Stimulated activated CD8-positive, alpha-beta memory T cell treated with anti-CD3 and anti-CD28 coated beads, Interleukin-12 subunit alpha, Interleukin-12 subunit beta, amount 100 ng/mL, for 24 hours (primary cell): ENCODE data around the gene ATRIP.
"Not testable (repeated sequence)": the region's sequence is repeated elsewhere in the genome, so short reads cannot be mapped to it uniquely, and the experiment has no call there.

Experiments
- DNase-seq: peaks from one replicate; pipeline ENCODE4 v3.0.0-alpha.2; 2020; ENCODE audit errors: extremely low read depth

ATRIP gene

DNA sequence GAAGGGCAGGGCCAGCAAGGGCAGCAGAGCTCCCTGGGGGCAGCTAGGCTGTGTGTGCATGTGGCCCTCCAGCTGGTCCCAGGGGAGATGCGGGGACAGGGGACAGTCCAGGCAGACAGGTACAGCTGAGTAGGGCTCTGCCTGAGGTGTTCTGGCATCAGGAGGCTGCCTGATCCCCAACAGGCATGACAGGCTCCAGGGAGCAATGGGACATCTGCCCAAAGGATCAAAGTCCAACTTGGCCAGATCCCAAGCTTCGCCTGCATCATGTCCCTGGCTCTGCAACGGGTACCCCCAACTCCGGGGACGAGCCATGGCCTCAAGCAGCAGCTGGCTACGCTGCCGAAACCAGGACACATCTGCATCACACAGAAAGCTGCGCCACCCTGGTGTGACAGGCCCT, 21.8 kb downstream of the ATRIP start:
- DNase-seq: no peak

- no peak for DNase-seq
Measured at GRCh38 chr3:48469046-48469915, 22.7 kb downstream of the ATRIP start.

- no peak for DNase-seq
Measured at GRCh38 chr3:48470286-48470685, 23.7 kb downstream of the ATRIP start.

DNA sequence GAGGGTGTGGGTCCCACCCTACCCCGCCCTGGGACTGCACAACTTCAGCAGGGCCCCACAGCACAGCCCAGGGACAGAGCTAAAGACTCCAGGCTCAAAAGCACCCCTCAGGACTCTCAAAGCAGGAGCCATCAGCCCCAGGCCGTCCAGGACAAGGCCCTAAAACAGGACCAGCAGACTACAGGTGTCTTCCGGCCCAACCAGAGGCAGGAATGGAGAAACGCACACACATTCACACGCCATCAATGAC, 26.1 kb downstream of the ATRIP start:
- DNase-seq: no peak

DNA sequence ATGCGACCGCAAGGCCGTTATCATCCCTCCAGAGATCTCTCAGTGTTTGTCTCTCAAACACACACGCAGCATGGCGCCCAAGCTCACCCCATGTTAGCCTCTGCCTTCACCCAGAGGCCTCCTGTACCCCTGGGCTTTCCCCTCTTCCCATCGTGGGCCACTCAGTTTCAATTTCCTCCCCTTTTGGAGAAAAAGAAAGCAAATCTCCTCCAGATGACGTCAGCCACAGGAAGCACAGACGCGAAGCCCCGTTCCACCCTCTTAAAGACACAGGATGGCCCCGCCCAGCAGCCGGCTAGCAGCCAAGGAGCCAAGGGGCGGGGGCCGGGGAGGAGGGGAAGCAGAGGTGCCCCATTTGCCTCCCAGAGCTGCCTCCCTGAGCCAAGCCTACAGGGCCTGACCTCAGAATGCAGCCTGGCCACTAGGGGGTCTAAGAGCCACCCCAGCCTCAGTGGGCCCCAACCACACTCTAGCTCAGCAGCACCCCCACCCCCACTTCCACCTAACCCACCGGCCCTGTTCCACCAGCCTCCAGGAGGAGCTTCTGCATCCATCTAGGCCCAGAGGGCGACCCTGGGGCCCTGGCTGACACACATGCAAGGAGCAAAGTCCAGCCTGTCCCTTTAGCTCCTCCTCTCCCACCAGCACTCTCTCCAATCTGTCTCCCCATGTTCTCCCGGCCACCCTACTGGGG, 26.5 kb downstream of the ATRIP start:
- peak; percentile 91 for DNase-seq

DNA sequence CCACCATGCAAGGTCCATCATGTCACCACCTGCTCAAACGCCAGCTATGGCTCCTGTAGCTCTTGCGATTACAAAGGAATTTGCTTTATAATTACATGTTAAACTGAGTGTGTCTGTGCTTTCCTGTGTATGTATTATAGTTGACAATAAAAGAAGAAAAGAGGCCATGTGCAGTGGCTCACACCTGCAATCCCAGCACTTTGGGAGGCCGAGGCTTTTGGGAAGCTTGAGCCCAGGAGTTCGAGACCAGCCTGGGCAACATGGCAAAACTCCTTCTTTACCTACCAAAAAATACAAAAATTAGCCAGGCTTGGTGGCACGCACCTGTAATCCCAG, 27.0 kb downstream of the ATRIP start:
- no peak for DNase-seq

DNA sequence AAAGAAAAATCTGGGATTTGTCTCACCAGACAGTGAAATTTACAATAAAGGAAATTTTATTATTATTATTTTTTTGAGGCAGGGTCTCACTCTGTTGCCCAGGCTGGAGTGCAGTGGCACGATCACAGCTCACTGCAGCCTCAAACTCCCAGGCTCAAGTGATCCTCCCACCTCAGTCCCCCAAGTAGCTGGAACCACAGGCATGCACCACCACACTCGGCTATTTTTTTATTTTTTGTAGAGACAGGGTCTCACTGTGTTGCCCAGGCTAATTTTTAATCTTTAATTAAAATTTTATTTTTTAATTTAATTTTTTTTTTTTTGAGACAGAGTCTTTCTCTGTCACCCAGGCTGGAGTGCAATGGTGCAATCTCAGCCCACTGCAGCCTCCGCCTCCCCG, 27.5 kb downstream of the ATRIP start:
- not testable (repeated sequence) for DNase-seq

- DNase-seq: no peak
Measured at GRCh38 chr3:48474619-48475018, 28.1 kb downstream of the ATRIP start.

- no peak for DNase-seq
Measured at GRCh38 chr3:48475188-48475587, 28.7 kb downstream of the ATRIP start.

- DNase-seq: no peak
Measured at GRCh38 chr3:48476426-48477053, 30.0 kb downstream of the ATRIP start.

- DNase-seq: no peak
Measured at GRCh38 chr3:48477959-48478520, 31.5 kb downstream of the ATRIP start.

GRCh38 chr3:48478626-48479555, 32.4 kb downstream of the ATRIP start:
- DNase-seq: no peak

- not testable (repeated sequence) for DNase-seq
Measured at GRCh38 chr3:48480891-48481290, 34.4 kb downstream of the ATRIP start.

GRCh38 chr3:48482822-48483221, 36.3 kb downstream of the ATRIP start:
- not testable (repeated sequence) for DNase-seq

DNA sequence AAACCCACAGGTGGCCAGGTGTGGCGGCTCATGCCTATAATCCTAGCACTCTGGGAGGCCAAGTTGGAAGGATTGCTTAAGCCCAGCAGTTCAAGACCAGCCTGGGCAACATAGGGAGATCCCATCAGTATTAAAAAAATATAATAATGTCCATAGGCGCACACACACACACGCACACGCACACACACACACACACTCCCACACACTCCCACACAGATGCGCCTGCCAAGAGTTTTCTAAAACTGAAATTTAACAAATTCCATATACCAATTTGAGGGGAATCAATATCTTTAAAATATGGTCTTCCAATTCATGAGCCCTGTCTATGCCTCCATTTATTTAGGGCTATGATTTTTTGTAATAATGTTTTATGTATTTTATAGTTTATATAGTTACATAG, 40.4 kb downstream of the ATRIP start:
- no peak for DNase-seq

DNA sequence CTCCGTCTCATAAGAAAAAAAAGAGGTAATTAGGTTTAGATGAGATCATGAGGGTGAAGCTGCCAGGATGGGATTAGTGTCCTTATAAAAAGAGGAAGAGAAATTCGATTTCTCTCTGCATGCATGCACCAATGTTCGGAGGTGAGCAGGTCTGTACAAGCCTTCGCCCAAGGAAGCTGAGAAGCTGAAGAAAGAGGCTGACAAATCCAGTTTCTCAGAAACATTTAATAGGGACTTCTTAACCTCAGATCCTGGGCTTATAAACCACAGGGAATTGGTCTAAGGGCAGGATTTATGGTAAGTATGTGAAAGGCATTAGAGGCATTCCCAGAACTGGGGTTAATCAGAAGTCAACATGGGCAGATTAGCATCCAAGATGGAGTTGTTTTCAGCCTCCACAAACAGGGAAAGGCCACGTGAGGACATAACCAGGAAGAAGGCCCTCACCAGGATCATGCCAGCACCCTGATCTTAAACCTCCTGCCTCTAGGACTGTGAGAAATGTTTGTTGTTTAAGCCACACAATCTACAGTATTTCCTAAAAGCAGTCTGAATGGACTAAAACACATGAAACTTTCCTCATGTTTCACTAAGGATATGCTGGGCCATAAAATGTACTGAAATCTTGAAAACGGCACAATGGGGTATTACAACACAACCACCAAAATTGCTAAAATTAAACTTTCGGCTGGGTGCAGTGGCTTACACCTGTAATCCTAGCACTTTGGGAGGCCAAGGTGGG, 46.1 kb downstream of the ATRIP start:
- no peak for DNase-seq

DNA sequence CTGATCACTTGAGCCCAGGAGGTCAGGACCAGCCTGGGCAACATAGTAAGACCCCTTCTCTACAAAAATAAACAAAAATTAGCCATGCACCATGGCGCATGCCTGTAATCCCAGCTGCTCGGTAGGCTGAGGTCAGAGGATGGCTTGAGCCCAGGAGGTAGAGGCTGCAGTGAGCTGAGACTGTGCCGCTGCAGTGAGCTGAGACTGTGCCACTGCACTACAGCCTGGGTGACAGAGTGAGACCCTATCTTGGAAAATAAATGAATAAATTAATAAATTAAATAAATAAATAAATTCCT, 46.6 kb downstream of the ATRIP start:
- DNase-seq: no peak

GRCh38 chr3:48500656-48501055, 54.1 kb downstream of the ATRIP start:
- DNase-seq: no peak

- no peak for DNase-seq
Measured at GRCh38 chr3:48501196-48501595, 54.7 kb downstream of the ATRIP start.

DNA sequence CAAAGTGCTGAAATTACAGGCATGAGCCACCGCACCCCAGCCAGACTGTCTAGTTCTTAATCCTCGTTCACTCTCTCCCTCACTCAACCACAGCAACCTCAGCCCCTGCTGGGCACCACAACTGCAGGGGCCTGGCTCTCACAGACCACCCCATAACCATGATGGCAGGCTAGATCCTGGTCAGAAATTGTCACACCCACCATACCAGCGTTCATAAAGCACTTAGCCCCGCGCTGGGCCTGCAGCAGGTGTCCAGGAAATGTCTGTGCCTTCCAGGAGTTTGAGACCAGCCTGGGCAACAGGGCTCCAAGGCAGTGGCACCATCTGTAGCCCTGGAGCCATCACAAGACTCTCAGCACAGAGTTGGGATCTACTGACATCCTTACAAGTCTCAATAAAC, 55.6 kb downstream of the ATRIP start:
- DNase-seq: no peak

- DNase-seq: no peak
Measured at GRCh38 chr3:48502728-48503168, 56.2 kb downstream of the ATRIP start.
